ENCODE results near the gene CUL4A.

Gene CUL4A

DNA sequence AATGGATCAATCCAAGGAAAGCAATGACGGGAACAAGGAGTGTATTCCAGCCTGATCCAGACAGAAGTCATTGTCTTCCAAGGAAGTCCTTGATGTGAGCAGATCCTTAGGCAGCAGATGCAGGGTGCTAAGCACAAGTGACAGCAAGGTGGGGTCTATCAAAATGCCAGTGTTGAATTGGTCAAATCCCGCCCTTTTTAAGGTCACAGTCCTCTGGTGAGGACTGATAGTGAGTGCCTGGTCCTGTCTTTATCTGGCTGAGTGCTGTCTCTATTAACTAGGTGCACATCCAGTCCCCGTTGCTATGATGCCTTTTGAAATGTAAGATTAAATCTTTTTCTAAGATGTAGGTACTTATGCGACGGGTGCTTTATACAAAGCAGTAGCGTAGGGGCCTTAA lies 86.4 kb downstream of the CUL4A start:
- Histone ChIP-seq H3K23ac (ENCODE audit: low read depth, low read length, poor library complexity) (no peak overlapping the region), H3K4me3 (ENCODE audit: low read length in 2 of 2) (peak overlapping the region in 1 of 2 donors; percentile 13), H3K4me2 (ENCODE audit: insufficient read depth, low read length, poor library complexity, severe bottlenecking) (no peak overlapping the region), H3K27ac (replicated peaks; ENCODE audit: low read length) (no peak overlapping the region), H4K8ac (ENCODE audit: low read depth, low read length) (no peak overlapping the region), H4K91ac (ENCODE audit: low read depth, low read length, poor library complexity) (no peak overlapping the region), H2BK15ac (ENCODE audit: low read length) (no peak overlapping the region), H2BK120ac (ENCODE audit: low read depth, low read length) (no peak overlapping the region), H3K27me3 (ENCODE audit: control insufficient read depth in 3 of 3, insufficient read depth in 3 of 3, low read depth in 1 of 3, low read length in 3 of 3) (no peaks in the 10 kb centered on the region), H3K18ac (ENCODE audit: low read length) (no peak overlapping the region), H3K9ac (ENCODE audit: low read depth, low read length, poor library complexity) (no peak overlapping the region), H3K79me1 (ENCODE audit: low read depth, low read length) (peaks cover 6% of the 10 kb centered on the region), H3K4me1 (ENCODE audit: control insufficient read depth in 2 of 2, insufficient read depth in 1 of 2, low read depth in 1 of 2, low read length in 2 of 2) (peaks cover 6 to 11% of the 10 kb centered on the region in 2 donors), H3K9me3 (replicated peaks in 1 of 2; ENCODE audit: control insufficient read depth in 2 of 2, insufficient read depth in 1 of 2, low read depth in 1 of 2, low read length in 2 of 2) (no peaks in the 10 kb centered on the region), H2BK12ac (ENCODE audit: low read length) (no peak overlapping the region), H2BK5ac (ENCODE audit: low read length) (no peak overlapping the region), H2AFZ (ENCODE audit: low read length) (no peak overlapping the region), H2AK5ac (ENCODE audit: low read depth, low read length) (no peak overlapping the region), H3K14ac (ENCODE audit: low read length) (no peak overlapping the region), H3K4ac (ENCODE audit: low read length) (no peak overlapping the region), H3K36me3 (replicated peaks in 1 of 2; ENCODE audit: control insufficient read depth in 2 of 2, insufficient read depth in 2 of 2, low read length in 2 of 2) (no peaks in the 10 kb centered on the region)
- no peak for DNase-seq (ENCODE audit: low spot score)
- WGBS, 2 donors (ENCODE audit: extremely low coverage in 2 of 2, insufficient read length in 2 of 2, insufficient replicate concordance in 1 of 2) = no CpG with 5 or more reads among the region's 6 CpGs

DNA sequence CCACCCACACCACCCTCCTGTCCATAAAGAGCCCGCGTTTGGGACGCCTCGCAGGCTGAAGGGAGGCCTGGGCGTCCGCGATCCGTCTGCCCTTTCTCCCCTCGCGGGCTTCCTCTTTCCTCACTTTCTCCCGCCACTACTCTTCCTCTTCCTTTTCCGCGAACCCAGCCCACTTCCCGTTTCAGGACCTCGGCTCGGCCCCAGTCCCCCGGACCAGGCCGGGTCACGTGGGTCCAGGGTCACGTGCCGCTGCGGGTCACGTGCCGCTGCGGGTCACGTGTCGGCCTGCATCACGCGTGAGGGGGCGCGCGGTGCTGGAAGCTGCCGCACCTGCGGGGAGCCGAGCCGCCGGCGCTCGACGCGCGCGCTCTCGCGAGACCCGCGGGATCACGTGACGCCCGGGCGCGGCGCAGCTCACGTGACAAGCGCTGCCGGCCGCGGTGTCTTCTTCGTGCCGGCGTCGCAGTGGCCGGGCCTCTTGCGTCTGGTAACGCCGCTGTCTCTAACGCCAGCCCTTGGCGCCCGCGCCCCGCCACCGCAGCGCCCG lies 87.5 kb downstream of the CUL4A start, which contains the start of gene LAMP1:
LAMP1 (plus strand) TSS at position 417 of the 547 bp plus-strand sequence. CDS start 196 bp downstream, outside the sequence.
- Histone ChIP-seq H2BK5ac (ENCODE audit: low read length) (peak within 1 kb of the TSS; percentile 90), H3K27me3 (ENCODE audit: control insufficient read depth in 3 of 3, insufficient read depth in 3 of 3, low read depth in 1 of 3, low read length in 3 of 3) (no peaks in the 10 kb centered on the region), H2BK120ac (ENCODE audit: low read depth, low read length) (peak within 1 kb of the TSS; percentile 17), H2BK12ac (ENCODE audit: low read length) (peak within 1 kb of the TSS; percentile 41), H4K8ac (ENCODE audit: low read depth, low read length) (peak within 1 kb of the TSS; percentile 65), H3K18ac (ENCODE audit: low read length) (peak within 1 kb of the TSS; percentile 85), H3K79me1 (ENCODE audit: low read depth, low read length) (peaks cover 6% of the 10 kb centered on the region), H2AFZ (ENCODE audit: low read length) (peak within 1 kb of the TSS; percentile 99), H2BK15ac (ENCODE audit: low read length) (peak within 1 kb of the TSS; percentile 81), H3K4me3 (ENCODE audit: low read length in 2 of 2) (peak within 1 kb of the TSS; percentile 93 to 94), H3K4me2 (ENCODE audit: insufficient read depth, low read length, poor library complexity, severe bottlenecking) (peak within 1 kb of the TSS; percentile 96), H3K23ac (ENCODE audit: low read depth, low read length, poor library complexity) (peak within 1 kb of the TSS; percentile 55), H3K4ac (ENCODE audit: low read length) (no peak within 1 kb of the TSS), H4K91ac (ENCODE audit: low read depth, low read length, poor library complexity) (no peak within 1 kb of the TSS), H3K9ac (ENCODE audit: low read depth, low read length, poor library complexity) (peak within 1 kb of the TSS; percentile 88), H2AK5ac (ENCODE audit: low read depth, low read length) (peak within 1 kb of the TSS; percentile 81), H3K27ac (replicated peaks; ENCODE audit: low read length) (peak within 1 kb of the TSS; percentile 19), H3K36me3 (replicated peaks in 1 of 2; ENCODE audit: control insufficient read depth in 2 of 2, insufficient read depth in 2 of 2, low read length in 2 of 2) (no peaks in the 10 kb centered on the region), H3K4me1 (ENCODE audit: control insufficient read depth in 2 of 2, insufficient read depth in 1 of 2, low read depth in 1 of 2, low read length in 2 of 2) (peaks cover 6 to 9% of the 10 kb centered on the region in 2 donors), H3K14ac (ENCODE audit: low read length) (peak within 1 kb of the TSS; percentile 94), H3K9me3 (replicated peaks in 1 of 2; ENCODE audit: control insufficient read depth in 2 of 2, insufficient read depth in 1 of 2, low read depth in 1 of 2, low read length in 2 of 2) (no peaks in the 10 kb centered on the region)
- DNase-seq (ENCODE audit: low spot score) = peak; percentile 99
- WGBS, 2 donors (ENCODE audit: extremely low coverage in 2 of 2, insufficient read length in 2 of 2, insufficient replicate concordance in 1 of 2) = no CpG with 5 or more reads among the region's 74 CpGs

DNA sequence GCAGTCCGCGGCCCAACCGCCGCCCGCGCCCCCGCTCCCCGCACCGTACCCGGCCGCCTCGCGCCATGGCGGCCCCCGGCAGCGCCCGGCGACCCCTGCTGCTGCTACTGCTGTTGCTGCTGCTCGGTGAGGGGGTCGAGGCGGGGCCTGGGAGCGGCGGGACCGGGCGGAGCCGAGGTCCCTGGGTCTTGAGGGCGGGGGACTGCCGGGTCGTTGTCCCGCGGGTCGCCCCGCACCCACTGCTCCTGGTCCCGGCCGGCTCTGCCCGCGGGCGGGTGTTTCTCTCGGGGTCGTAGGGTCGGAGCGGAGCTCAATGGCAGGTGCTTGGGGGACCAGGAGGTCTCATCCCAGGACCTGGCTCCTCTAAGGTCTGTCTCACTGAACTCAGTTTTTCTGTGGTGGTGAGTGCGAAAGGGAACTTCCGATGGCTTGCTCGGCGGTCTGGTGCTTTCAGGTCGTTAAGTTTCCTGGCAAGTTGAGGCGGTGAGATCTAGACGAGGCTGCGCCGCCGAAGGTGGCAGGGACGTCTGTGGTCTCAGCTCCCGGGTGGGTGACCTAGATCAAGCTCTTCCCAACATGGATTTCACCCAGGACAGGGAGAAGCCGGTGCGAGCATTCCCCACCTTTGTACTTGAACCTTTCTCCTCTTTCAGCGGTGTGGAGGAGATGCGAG lies 88.1 kb downstream of the CUL4A start:
- Histone ChIP-seq H2BK15ac (ENCODE audit: low read length) (no peak overlapping the region), H3K27ac (replicated peaks; ENCODE audit: low read length) (no peak overlapping the region), H2AFZ (ENCODE audit: low read length) (peak overlapping the region; percentile 99), H3K79me1 (ENCODE audit: low read depth, low read length) (peaks cover 6% of the 10 kb centered on the region), H3K4me2 (ENCODE audit: insufficient read depth, low read length, poor library complexity, severe bottlenecking) (peak overlapping the region; percentile 96), H3K18ac (ENCODE audit: low read length) (peak overlapping the region; percentile 38), H3K4me1 (ENCODE audit: control insufficient read depth in 2 of 2, insufficient read depth in 1 of 2, low read depth in 1 of 2, low read length in 2 of 2) (peaks cover 6 to 8% of the 10 kb centered on the region in 2 donors), H3K9ac (ENCODE audit: low read depth, low read length, poor library complexity) (peak overlapping the region; percentile 88), H3K9me3 (replicated peaks in 1 of 2; ENCODE audit: control insufficient read depth in 2 of 2, insufficient read depth in 1 of 2, low read depth in 1 of 2, low read length in 2 of 2) (no peaks in the 10 kb centered on the region), H3K36me3 (replicated peaks in 1 of 2; ENCODE audit: control insufficient read depth in 2 of 2, insufficient read depth in 2 of 2, low read length in 2 of 2) (no peaks in the 10 kb centered on the region), H3K14ac (ENCODE audit: low read length) (no peak overlapping the region), H4K91ac (ENCODE audit: low read depth, low read length, poor library complexity) (no peak overlapping the region), H2BK12ac (ENCODE audit: low read length) (no peak overlapping the region), H3K4ac (ENCODE audit: low read length) (no peak overlapping the region), H3K23ac (ENCODE audit: low read depth, low read length, poor library complexity) (peak overlapping the region; percentile 55), H4K8ac (ENCODE audit: low read depth, low read length) (no peak overlapping the region), H2BK5ac (ENCODE audit: low read length) (peak overlapping the region; percentile 75), H2BK120ac (ENCODE audit: low read depth, low read length) (peak overlapping the region; percentile 17), H2AK5ac (ENCODE audit: low read depth, low read length) (peak overlapping the region; percentile 56), H3K4me3 (ENCODE audit: low read length in 2 of 2) (peak overlapping the region; percentile 93 to 94), H3K27me3 (ENCODE audit: control insufficient read depth in 3 of 3, insufficient read depth in 3 of 3, low read depth in 1 of 3, low read length in 3 of 3) (no peaks in the 10 kb centered on the region)
- WGBS, 2 donors (ENCODE audit: extremely low coverage in 2 of 2, insufficient read length in 2 of 2, insufficient replicate concordance in 1 of 2) = no CpG with 5 or more reads among the region's 58 CpGs
- DNase-seq (ENCODE audit: low spot score) = no peak
